H1 (cell line): ENCODE measurements around the gene MAN1C1.

Experiments
- FOSL1 ChIP-seq: IDR thresholded peaks from 2 replicates; pipeline ENCODE4 v1.6.1; 2011; ENCODE audit warnings: mild to moderate bottlenecking, low read depth, low read length, moderate library complexity; ENCODE audit not compliant: insufficient read depth
- GTF2F1 ChIP-seq: IDR thresholded peaks from 2 replicates; pipeline ENCODE4 v1.6.1; 2012; ENCODE audit warnings: low read depth, low read length, improper control_type of control experiment, borderline replicate concordance
- MAFK ChIP-seq: IDR thresholded peaks from 2 replicates; pipeline ENCODE4 v1.6.1; 2012; ENCODE audit warnings: low read depth, mild to moderate bottlenecking, improper control_type of control experiment, low read length
- POLR2A ChIP-seq, 2 experiments: IDR thresholded peaks; 1 replicate in 1 of 2; 2 replicates in 1 of 2; pipeline ENCODE4 v1.6.1; 2011; ENCODE audit warnings: low read depth in 2 of 2, low read length in 2 of 2, mild to moderate bottlenecking in 2 of 2; ENCODE audit errors: control extremely low read depth in 1 of 2
- POLR2AphosphoS5 ChIP-seq: IDR thresholded peaks from 2 replicates; pipeline ENCODE4 v1.6.1; 2011; ENCODE audit warnings: low read depth, low read length
- SAP30 ChIP-seq: fragments of 300-600 bp; sonication (generic); IDR thresholded peaks from 2 replicates; pipeline ENCODE4 v1.7.1; 2012; ENCODE audit warnings: low read length, moderate library complexity, mild to moderate bottlenecking, inconsistent platforms; ENCODE audit not compliant: insufficient read depth, insufficient replicate concordance
- TAF1 ChIP-seq: IDR thresholded peaks from 2 replicates; pipeline ENCODE4 v1.6.1; 2011; ENCODE audit warnings: mild to moderate bottlenecking, low read depth, low read length
- TF ChIP-seq, protein P1 (sequence below), 3 experiments: IDR thresholded peaks; 1 replicate in 2 of 3; 2 replicates in 1 of 3; pipeline versions ENCODE4 v1.5.1 to v1.6.1; 2011; ENCODE audit warnings: low read length in 3 of 3, mild to moderate bottlenecking in 3 of 3, inconsistent platforms in 2 of 3, low read depth in 1 of 3, moderate library complexity in 1 of 3; ENCODE audit not compliant: insufficient read depth in 1 of 3; ENCODE audit errors: control extremely low read depth in 1 of 3
- TF ChIP-seq, protein P2 (sequence below): IDR thresholded peaks from 2 replicates; pipeline ENCODE4 v1.6.1; 2011; ENCODE audit warnings: low read depth, mild to moderate bottlenecking, low read length; ENCODE audit not compliant: insufficient read depth
- TF ChIP-seq, protein P3 (sequence below): IDR thresholded peaks from 2 replicates; pipeline ENCODE4 v1.6.1; 2012; ENCODE audit warnings: low read length, inconsistent platforms
- TF ChIP-seq, protein P4 (sequence below): IDR thresholded peaks from 2 replicates; pipeline ENCODE4 v1.6.1; 2011; ENCODE audit warnings: low read length, improper control_type of control experiment

DNA sequence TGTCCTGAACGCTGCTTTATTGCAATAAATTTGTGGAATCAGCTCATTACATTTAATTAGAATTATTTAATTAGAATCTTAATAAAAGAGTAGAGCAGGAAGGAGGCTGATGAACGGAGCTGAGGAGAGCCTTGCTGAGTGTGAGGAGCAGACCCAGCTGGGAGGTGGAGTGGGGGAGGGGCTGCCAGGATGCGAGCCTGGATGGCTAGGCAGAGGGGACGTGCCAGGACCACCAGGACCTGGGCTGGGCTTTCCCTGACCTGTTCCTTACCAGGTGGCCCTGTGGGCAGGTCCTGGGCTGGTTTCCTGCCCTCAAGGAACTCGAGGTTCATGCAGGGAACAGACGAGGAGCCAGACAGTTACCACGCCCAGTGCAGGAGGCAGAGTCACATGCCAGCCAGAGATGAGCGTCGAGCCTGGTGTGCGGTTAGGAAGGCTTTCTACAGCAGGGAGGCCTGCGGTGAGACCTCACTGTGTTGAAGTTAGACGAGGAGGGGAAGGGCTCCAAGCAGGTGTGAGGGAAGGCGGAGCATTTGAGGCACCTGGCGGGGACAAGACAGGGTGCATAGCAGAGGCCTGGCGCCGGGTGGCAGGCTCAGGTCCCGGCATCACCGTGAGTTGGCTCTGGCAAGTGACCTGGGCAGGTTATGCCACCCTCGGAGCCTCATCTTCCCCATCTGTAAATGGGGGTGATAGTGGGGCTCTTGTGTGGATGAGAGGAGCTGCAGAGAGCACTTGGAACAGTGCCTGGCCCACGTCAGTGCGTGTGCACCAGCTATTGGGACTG lies 39.3 kb upstream of the MAN1C1 start:
- TF ChIP-seq SAP30 = no peak
- TF ChIP-seq MAFK = no peak
- TF ChIP-seq, protein P1, sequence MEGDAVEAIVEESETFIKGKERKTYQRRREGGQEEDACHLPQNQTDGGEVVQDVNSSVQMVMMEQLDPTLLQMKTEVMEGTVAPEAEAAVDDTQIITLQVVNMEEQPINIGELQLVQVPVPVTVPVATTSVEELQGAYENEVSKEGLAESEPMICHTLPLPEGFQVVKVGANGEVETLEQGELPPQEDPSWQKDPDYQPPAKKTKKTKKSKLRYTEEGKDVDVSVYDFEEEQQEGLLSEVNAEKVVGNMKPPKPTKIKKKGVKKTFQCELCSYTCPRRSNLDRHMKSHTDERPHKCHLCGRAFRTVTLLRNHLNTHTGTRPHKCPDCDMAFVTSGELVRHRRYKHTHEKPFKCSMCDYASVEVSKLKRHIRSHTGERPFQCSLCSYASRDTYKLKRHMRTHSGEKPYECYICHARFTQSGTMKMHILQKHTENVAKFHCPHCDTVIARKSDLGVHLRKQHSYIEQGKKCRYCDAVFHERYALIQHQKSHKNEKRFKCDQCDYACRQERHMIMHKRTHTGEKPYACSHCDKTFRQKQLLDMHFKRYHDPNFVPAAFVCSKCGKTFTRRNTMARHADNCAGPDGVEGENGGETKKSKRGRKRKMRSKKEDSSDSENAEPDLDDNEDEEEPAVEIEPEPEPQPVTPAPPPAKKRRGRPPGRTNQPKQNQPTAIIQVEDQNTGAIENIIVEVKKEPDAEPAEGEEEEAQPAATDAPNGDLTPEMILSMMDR (IDR thresholded peaks at IDR 0.05; ENCODE audit: control extremely low read depth in 1 of 3, insufficient read depth in 1 of 3, low read depth in 1 of 3, low read length in 3 of 3) = no peak
- TF ChIP-seq POLR2AphosphoS5 = no peak
- TF ChIP-seq, protein P2, sequence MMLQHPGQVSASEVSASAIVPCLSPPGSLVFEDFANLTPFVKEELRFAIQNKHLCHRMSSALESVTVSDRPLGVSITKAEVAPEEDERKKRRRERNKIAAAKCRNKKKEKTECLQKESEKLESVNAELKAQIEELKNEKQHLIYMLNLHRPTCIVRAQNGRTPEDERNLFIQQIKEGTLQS = no peak
- TF ChIP-seq, protein P3, sequence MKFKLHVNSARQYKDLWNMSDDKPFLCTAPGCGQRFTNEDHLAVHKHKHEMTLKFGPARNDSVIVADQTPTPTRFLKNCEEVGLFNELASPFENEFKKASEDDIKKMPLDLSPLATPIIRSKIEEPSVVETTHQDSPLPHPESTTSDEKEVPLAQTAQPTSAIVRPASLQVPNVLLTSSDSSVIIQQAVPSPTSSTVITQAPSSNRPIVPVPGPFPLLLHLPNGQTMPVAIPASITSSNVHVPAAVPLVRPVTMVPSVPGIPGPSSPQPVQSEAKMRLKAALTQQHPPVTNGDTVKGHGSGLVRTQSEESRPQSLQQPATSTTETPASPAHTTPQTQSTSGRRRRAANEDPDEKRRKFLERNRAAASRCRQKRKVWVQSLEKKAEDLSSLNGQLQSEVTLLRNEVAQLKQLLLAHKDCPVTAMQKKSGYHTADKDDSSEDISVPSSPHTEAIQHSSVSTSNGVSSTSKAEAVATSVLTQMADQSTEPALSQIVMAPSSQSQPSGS = no peak
- TF ChIP-seq GTF2F1 = no peak
- TF ChIP-seq, protein P4, sequence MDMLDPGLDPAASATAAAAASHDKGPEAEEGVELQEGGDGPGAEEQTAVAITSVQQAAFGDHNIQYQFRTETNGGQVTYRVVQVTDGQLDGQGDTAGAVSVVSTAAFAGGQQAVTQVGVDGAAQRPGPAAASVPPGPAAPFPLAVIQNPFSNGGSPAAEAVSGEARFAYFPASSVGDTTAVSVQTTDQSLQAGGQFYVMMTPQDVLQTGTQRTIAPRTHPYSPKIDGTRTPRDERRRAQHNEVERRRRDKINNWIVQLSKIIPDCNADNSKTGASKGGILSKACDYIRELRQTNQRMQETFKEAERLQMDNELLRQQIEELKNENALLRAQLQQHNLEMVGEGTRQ = no peak
- no peak for TF ChIP-seq TAF1
- TF ChIP-seq POLR2A (IDR thresholded peaks at IDR 0.05; ENCODE audit: control extremely low read depth in 1 of 2, low read depth in 2 of 2, low read length in 2 of 2) = no peak
- TF ChIP-seq FOSL1 = no peak
